GM12801 (cell line): ENCODE measurements around the gene ERICH6.

Experiments
- TF ChIP-seq, protein P1 (sequence below): IDR thresholded peaks from one replicate; pipeline ENCODE4 v1.5.1; 2011; ENCODE audit warnings: control low read depth; ENCODE audit not compliant: insufficient read length; ENCODE audit errors: extremely low read depth

ERICH6 gene

DNA sequence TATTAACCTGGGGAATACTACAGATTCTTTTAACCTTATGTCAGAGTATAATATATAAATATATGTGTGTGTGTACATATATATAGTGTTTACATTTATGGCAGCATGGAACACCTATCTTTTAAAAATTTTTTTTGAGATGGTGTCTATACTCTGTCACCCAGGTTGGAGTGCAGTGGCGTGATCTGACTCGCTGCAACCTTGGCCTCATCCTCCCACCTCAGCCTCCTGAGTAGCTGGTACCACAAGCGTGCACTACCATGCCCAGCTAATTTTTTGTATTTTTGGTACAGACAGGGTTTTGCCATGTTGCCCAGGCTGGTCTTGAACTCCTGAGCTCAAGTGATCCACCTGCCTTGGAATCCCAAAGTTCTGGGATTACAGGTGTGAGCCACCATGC, 18.5 kb upstream of the ERICH6 start:
- TF ChIP-seq, protein P1, sequence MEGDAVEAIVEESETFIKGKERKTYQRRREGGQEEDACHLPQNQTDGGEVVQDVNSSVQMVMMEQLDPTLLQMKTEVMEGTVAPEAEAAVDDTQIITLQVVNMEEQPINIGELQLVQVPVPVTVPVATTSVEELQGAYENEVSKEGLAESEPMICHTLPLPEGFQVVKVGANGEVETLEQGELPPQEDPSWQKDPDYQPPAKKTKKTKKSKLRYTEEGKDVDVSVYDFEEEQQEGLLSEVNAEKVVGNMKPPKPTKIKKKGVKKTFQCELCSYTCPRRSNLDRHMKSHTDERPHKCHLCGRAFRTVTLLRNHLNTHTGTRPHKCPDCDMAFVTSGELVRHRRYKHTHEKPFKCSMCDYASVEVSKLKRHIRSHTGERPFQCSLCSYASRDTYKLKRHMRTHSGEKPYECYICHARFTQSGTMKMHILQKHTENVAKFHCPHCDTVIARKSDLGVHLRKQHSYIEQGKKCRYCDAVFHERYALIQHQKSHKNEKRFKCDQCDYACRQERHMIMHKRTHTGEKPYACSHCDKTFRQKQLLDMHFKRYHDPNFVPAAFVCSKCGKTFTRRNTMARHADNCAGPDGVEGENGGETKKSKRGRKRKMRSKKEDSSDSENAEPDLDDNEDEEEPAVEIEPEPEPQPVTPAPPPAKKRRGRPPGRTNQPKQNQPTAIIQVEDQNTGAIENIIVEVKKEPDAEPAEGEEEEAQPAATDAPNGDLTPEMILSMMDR: no peak

DNA sequence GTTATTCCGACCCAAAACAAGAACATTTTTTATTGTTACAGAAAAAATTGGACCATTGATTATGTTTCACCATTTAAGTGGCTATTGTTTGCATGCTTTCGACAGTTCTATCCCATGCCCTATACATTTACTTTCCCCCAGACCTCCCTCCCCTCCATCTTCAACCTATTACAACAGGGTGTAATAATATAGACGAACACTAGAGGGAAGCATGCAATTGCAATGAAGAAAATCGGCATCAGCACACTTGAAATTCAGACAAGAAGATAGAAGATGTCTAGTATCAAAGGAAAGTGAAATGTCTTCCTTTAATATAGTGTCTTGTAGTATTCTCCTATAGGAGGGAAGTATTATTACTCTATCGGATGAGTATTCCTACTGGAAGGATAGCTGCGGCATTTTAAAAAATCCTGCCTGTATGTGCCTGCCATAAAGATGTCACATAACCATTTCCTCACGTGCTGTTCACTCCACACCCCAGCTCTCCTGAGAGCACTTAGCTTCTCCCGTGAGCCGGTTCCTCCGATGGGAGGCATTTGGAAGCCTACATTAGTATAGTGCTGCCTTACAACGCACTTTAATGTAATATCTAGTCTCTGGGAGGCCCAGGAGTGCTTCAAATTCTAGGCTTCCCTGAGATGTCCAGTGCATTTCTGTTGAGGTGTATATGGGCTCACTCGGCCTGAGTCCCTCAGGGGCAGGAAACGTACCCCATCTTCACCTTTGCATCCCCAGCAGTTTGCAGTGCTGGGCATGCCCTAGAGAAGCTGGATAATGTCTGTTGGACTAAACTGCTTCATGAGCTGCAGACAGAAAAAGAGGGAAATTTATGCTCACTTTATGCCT, 17.8 kb upstream of the ERICH6 start:
- TF ChIP-seq, protein P1: no peak

DNA sequence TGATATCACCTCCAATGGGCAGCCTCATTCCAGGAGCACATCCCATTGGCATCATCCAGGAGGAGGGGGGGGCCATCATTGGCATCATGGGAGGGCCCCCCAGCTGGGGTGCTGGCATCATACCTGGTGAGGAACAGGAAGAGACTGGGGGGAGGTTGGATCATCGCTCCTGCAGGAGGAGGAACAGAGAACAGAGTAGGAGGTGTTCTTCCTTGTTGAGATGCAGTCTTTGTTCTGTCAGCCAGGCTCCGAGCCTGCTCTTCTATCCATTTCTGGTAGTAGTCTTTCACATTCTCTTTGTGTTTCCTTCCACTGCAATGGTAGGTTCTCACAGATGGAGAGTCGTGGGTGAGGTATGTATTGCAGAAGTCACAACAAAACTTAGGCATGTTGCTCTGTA, 16.7 kb upstream of the ERICH6 start:
- TF ChIP-seq, protein P1: no peak

DNA sequence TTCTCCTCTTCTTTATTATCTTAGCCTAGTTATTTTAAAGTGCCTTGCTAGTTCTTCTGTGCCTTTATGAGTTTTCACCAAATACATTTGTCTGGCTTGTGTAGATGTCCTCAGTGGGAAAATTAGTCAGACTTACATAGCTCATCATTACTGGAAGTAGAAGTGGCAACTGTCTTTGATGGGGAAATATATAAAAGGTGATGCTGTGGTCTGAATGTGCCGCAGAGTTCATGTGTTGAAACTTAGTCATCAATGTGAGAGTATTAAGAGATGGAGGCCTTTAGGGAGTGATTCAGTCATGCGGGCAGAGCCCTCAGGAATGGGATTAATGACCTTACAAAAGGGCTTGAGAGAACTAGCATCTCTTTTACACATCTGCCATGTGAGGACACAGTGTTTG, 6.4 kb upstream of the ERICH6 start:
- TF ChIP-seq, protein P1: no peak

DNA sequence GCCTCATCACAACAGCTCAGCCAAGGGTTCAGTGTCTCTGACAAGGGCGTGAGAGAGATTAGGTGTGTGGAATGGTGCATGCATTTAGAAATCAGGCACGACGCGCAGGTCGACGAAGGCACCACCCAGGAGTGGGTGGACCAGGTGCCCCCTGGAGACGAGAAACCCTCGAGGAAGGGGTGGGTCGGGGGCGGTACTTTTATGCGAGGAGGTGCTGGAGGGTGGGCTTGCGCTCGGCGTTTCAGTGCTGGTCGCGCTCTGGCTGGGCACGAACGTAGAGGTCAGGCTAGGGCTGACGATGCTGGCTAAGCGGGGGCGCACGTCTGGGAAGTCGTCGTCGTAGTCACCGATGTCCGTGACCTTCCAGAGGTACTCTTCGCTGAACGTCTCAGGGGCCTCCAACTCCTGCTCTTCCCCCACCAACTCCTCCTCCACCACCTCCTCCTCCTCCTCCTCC, 393 bp downstream of the ERICH6 start:
- TF ChIP-seq, protein P1: no peak

DNA sequence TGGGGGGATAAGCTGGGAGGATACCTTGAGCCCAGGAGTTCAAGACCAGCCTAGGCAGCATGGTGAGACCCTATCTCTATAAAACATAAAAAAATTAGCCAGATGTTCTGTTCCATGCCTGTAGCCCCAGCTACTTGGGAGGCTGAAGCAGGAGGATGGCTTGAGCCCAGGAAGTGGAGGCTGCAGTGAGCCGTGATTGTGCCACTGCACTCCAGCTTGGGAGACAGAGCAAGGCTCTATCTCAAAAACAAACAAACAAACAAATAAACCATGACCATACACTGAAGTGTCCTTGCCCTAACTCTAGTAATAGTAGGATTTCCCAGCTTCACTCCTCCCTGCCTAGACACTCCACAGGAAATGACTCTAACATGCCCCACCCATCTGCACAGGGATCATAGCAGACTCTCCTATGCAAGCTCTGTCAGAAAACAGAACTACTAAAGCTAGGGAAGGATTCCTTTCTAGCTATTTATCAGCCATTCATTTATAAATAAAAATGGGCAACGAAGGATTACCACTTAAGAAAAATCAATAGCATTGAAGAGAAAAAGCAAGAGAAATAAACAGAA, 4.6 kb downstream of the ERICH6 start:
- TF ChIP-seq, protein P1: no peak

DNA sequence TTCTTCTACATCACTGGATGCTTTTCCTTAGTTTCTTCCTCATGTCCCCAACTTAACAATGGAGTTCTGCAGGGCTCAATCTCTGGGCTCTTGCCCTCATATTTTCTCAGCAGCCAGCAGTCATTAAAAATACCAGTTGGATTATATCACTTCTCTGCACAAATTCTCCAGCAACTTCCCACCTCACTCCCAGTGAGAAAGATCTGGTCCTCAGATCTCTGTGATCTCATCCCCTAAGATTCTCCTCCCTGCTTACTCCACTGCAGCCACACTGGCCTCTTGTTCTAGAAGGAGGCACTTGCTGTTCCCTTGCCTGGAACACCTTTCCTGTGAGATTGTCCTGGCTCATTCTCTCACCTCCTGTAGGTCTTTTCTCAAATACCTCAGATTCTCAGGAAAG, 6.1 kb downstream of the ERICH6 start:
- TF ChIP-seq, protein P1: no peak
